Cardiac muscle cell (in vitro differentiated cells and primary cell): Measurements from ENCODE around the gene HMGN2. TPM values are rescaled to one million over a fixed set of nuclear protein-coding genes. Genes with fewer than 3 reads are reported as not detected.

ENCODE experiments used
- DNase-seq, 2 donors: peaks; one replicate each; pipeline versions ENCODE4 v3.0.0 to v3.0.0-alpha.2; 2010 to 2017; ENCODE audit warnings: low read depth in 1 of 2, low spot score in 1 of 2
- H3K27ac ChIP-seq: fragments of 200-600 bp; sonication (generic); 2 replicates; pipeline ENCODE4 v1.5.1; 2016
- H3K27me3 ChIP-seq: fragments of 200-600 bp; sonication (generic); 2 replicates; pipeline ENCODE4 v1.6.0; 2016; ENCODE audit warnings: control low read depth
- H3K36me3 ChIP-seq: fragments of 200-600 bp; sonication (generic); 2 replicates; pipeline ENCODE4 v1.5.1; 2016; ENCODE audit warnings: control low read depth
- H3K4me1 ChIP-seq: fragments of 200-600 bp; sonication (generic); 2 replicates; pipeline ENCODE4 v1.8.1; 2017; ENCODE audit warnings: low read depth, mild to moderate bottlenecking, mixed run types
- H3K4me3 ChIP-seq: fragments of 200-600 bp; sonication (generic); 2 replicates; pipeline ENCODE4 v1.5.1; 2016; ENCODE audit warnings: mild to moderate bottlenecking
- H3K9me3 ChIP-seq: fragments of 200-600 bp; sonication (generic); 2 replicates; pipeline ENCODE4 v1.5.1; 2017; ENCODE audit warnings: low read depth, mild to moderate bottlenecking, control low read depth
- CTCF ChIP-seq: IDR thresholded peaks from 2 replicates; pipeline ENCODE4 v1.5.1; 2012; ENCODE audit warnings: low read depth, mild to moderate bottlenecking, low read length
- polyA plus RNA-seq: library from polyadenylated mRNA; unstranded; fragments of >200 nt; fragmentation: Nextera tagmentation; extraction: Ambion mirVana; gene quantifications from 2 replicates; pipeline ENCODE4 v1.2.1, GENCODE V29; 2016
- total RNA-seq: library from RNA; depleted of rRNA; stranded (reverse); fragments of >200 nt; gene quantifications from 2 replicates; pipeline ENCODE4 v1.2.3, GENCODE V29; 2016

The HMGN2 gene
- total and polyA plus RNA-seq, 2 experiments from 2014 or later: 533 to 792 TPM

GRCh38 chr1:26472901-26473845 is 933 bp downstream of the HMGN2 start:
- TF ChIP-seq CTCF: no peak
- H3K4me3 ChIP-seq: peak overlapping the region; percentile 97
- H3K27ac ChIP-seq: peak overlapping the region; percentile 97
- H3K9me3 ChIP-seq: no peaks in the 10 kb centered on the region
- no peaks in the 10 kb centered on the region for H3K27me3 ChIP-seq
- H3K4me1 ChIP-seq: peaks cover 6% of the 10 kb centered on the region
- peaks cover 29% of the 10 kb centered on the region for H3K36me3 ChIP-seq
- peak; percentile 96 to 97 for DNase-seq

- Histone ChIP-seq H3K27me3 (no peaks in the 10 kb centered on the region), H3K9me3 (no peaks in the 10 kb centered on the region), H3K4me1 (peaks cover 6% of the 10 kb centered on the region), H3K4me3 (no peak overlapping the region), H3K27ac (no peak overlapping the region), H3K36me3 (peaks cover 39% of the 10 kb centered on the region)
- no peak for TF ChIP-seq CTCF
- no peak for DNase-seq
Measured at GRCh38 chr1:26474818-26475217, 2.6 kb downstream of the HMGN2 start.

GRCh38 chr1:26475989-26476388 is 3.7 kb downstream of the HMGN2 start:
- peak overlapping the region; percentile 5 for H3K27ac ChIP-seq

GRCh38 chr1:26476958-26477357 is 4.7 kb downstream of the HMGN2 start:
- Histone ChIP-seq H3K36me3 (peaks cover 39% of the 10 kb centered on the region), H3K27ac (peak overlapping the region; percentile 5), H3K4me1 (peaks cover 6% of the 10 kb centered on the region), H3K4me3 (no peak overlapping the region), H3K9me3 (no peaks in the 10 kb centered on the region), H3K27me3 (no peaks in the 10 kb centered on the region)
- no peak for TF ChIP-seq CTCF
- DNase-seq: no peak

More at GRCh38 chr1:26475989-26476388, 3.7 kb downstream of the HMGN2 start:
- Histone ChIP-seq H3K36me3 (peaks cover 39% of the 10 kb centered on the region), H3K27me3 (no peaks in the 10 kb centered on the region), H3K4me1 (peaks cover 6% of the 10 kb centered on the region), H3K9me3 (no peaks in the 10 kb centered on the region), H3K4me3 (no peak overlapping the region)
- no peak for TF ChIP-seq CTCF
- no peak for DNase-seq

GRCh38 chr1:26477446-26478152 is 5.4 kb downstream of the HMGN2 start:
- Histone ChIP-seq H3K27me3 (no peaks in the 10 kb centered on the region), H3K9me3 (no peaks in the 10 kb centered on the region), H3K36me3 (peaks cover 39% of the 10 kb centered on the region), H3K4me1 (peaks cover 6% of the 10 kb centered on the region), H3K27ac (peak overlapping the region; percentile 35), H3K4me3 (no peak overlapping the region)
- TF ChIP-seq CTCF: no peak
- no peak for DNase-seq
